K562 (cell line): Measurements from ENCODE around the gene STEAP3. TPM values are rescaled to one million over a fixed set of nuclear protein-coding genes. Genes with fewer than 3 reads are reported as not detected.

Experiments
- ATAC-seq: fragments of 200-7000 bp; cut with Tn5 transposase; 3 replicates; pipeline ENCODE4 v1.9.1; 2020; ENCODE audit warnings: moderate library complexity
- BruUV-seq: library from RNA; stranded (reverse); fragments of 400-500 nt; replicated peaks from 2 replicates; lab custom pipeline; 2021; lab: Mats Ljungman, UMichigan
- CTCF ChIA-PET: fragments of 300-600 bp; formaldehyde crosslinking; extraction: SDS; loops from one replicate; lab custom pipeline; 2021; ENCODE audit warnings: low intra/inter-chr PET ratio; lab: Yijun Ruan, JAX
- POLR2A ChIA-PET: fragments of 300-600, 350-650 bp; sonication (Branson Sonifier 250); formaldehyde crosslinking; extraction: SDS; loops from one replicate; lab custom pipeline; 2021; ENCODE audit warnings: antibody characterized with exemption, inconsistent platforms; lab: Yijun Ruan, JAX
- DNase-seq, 4 experiments: peaks; one replicate each; pipeline versions ENCODE4 v3.0.0 to v3.0.0-alpha.2; 2011 to 2018; ENCODE audit warnings: low spot score in 3 of 4, mixed read lengths in 3 of 4; ENCODE audit errors: extremely low read depth in 1 of 4
- FAIRE-seq: peaks from 2 replicates; lab custom pipeline; 2011; peaks lifted over from hg19 to GRCh38; lab: Jason Lieb, UNC
- H2AFZ ChIP-seq: 2 replicates; pipeline ENCODE4 v1.6.0; 2011; ENCODE audit warnings: low read depth, low read length, control low read depth, inconsistent platforms
- H3K27ac ChIP-seq: fragments of 200-600 bp; 3 replicates; pipeline ENCODE4 v1.8.0; 2011; ENCODE audit warnings: low read depth, mild to moderate bottlenecking, control low read depth, inconsistent platforms, low read length, moderate library complexity, mixed read lengths; ENCODE audit errors: extremely low read depth
- H3K27me3 ChIP-seq, 2 experiments: fragments of 300-600 bp in 1 of 2; 2 replicates in 1 of 2; 3 replicates in 1 of 2; pipeline versions ENCODE4 v1.6.0 to v1.8.0; 2011; ENCODE audit warnings: inconsistent platforms in 2 of 2, low read length in 2 of 2, mild to moderate bottlenecking in 1 of 2, mixed read lengths in 1 of 2, moderate library complexity in 1 of 2; ENCODE audit not compliant: control insufficient read depth in 2 of 2, insufficient read depth in 2 of 2
- H3K36me3 ChIP-seq: fragments of 300-600 bp; 3 replicates; pipeline ENCODE4 v1.8.0; 2011; ENCODE audit warnings: mild to moderate bottlenecking, low read length, inconsistent platforms; ENCODE audit not compliant: control insufficient read depth, insufficient read depth
- H3K4me1 ChIP-seq, 2 experiments: fragments of 200-600 bp in 1 of 2; replicated peaks in 1 of 2; 2 replicates in 1 of 2; 3 replicates in 1 of 2; pipeline versions ENCODE4 v1.5.1 to v1.8.0; 2011; ENCODE audit warnings: inconsistent platforms in 2 of 2, low read length in 2 of 2, mild to moderate bottlenecking in 1 of 2, mixed read lengths in 1 of 2, moderate library complexity in 1 of 2; ENCODE audit not compliant: control insufficient read depth in 2 of 2, insufficient read depth in 2 of 2
- H3K4me2 ChIP-seq: 2 replicates; pipeline ENCODE4 v1.6.1; 2011; ENCODE audit warnings: low read length, control low read depth, inconsistent platforms, mixed read lengths; ENCODE audit not compliant: insufficient read depth
- H3K4me3 ChIP-seq: fragments of 200-600 bp; sonication (generic), shearing (Covaris generic); 2 replicates; pipeline ENCODE4 v1.5.1; 2016; ENCODE audit warnings: control low read depth, inconsistent platforms
- H3K79me2 ChIP-seq: fragments of 200-600 bp; 3 replicates; pipeline ENCODE4 v1.8.0; 2011; ENCODE audit warnings: low read length, inconsistent platforms; ENCODE audit not compliant: control insufficient read depth, insufficient read depth
- H3K9ac ChIP-seq, 2 experiments: 2 replicates each; pipeline versions ENCODE4 v1.6.0 to v1.6.1; 2011; ENCODE audit warnings: low read depth in 2 of 2, low read length in 2 of 2, control low read depth in 1 of 2, inconsistent platforms in 1 of 2, mild to moderate bottlenecking in 1 of 2, mixed read lengths in 1 of 2; ENCODE audit not compliant: insufficient read depth in 1 of 2
- H3K9me1 ChIP-seq: one replicate; pipeline ENCODE4 v1.6.0; 2011; ENCODE audit warnings: inconsistent platforms, mild to moderate bottlenecking, low read length, moderate library complexity; ENCODE audit not compliant: control insufficient read depth, insufficient read depth
- H3K9me3 ChIP-seq: replicated peaks from 2 replicates; pipeline ENCODE4 v1.5.1; 2011; ENCODE audit warnings: low read depth, low read length, inconsistent platforms; ENCODE audit not compliant: control insufficient read depth, insufficient read depth
- H4K20me1 ChIP-seq: replicated peaks from 2 replicates; pipeline ENCODE4 v1.6.1; 2011; ENCODE audit warnings: low read length, inconsistent platforms, mixed read lengths; ENCODE audit not compliant: control insufficient read depth, insufficient read depth
- ESRRB ChIP-seq: fragments of 250-450 bp; sonication (Bioruptor Pico); IDR thresholded peaks from 2 replicates; pipeline ENCODE4 v1.5.0; 2020; ENCODE audit warnings: mild to moderate bottlenecking, moderate library complexity, borderline replicate concordance
- MYC ChIP-seq, 2 experiments: fragments of 250-450 bp in 1 of 2; sonication (Bioruptor Pico) in 1 of 2; IDR thresholded peaks; 2 replicates each; pipeline versions ENCODE4 v1.5.1 to v1.6.1; 2012 to 2021; ENCODE audit warnings: low read depth in 2 of 2, borderline replicate concordance in 1 of 2, improper control_type of control experiment in 1 of 2, low read length in 1 of 2, mild to moderate bottlenecking in 1 of 2, moderate library complexity in 1 of 2
- PHB ChIP-seq: fragments of 250-450 bp; sonication (Bioruptor Pico); IDR thresholded peaks from 2 replicates; pipeline ENCODE4 v1.5.0; 2021
- RBM34 ChIP-seq: fragments of 200-400 bp; formaldehyde crosslinking; IDR thresholded peaks from 2 replicates; pipeline ENCODE4 v1.6.1; 2018; ENCODE audit warnings: low read length, borderline replicate concordance; ENCODE audit not compliant: insufficient read depth
- ZNF316 ChIP-seq: fragments of 450-650 bp; IDR thresholded peaks from 2 replicates; pipeline ENCODE4 v1.6.1; 2016
- WGBS: fragments of 100-300 bp; shearing (Covaris generic); methylation state at CpG from one replicate; pipeline ENCODE4 v1.1.6; 2016; ENCODE audit warnings: low coverage, mixed read lengths; ENCODE audit not compliant: insufficient coverage; ENCODE audit errors: missing lambda C conversion rate; 5-methylcytosine and 5-hydroxymethylcytosine counted together
- in situ Hi-C: fragments of 300-500 bp; cut with MboI; formaldehyde crosslinking; loops from 4 replicates; pipeline ENCODE4 v1.15.0; 2018; ENCODE audit warnings: inconsistent platforms, mixed read lengths
- intact Hi-C: fragments of 100-400 bp; cut with micrococcal nuclease; formaldehyde crosslinking; loops from 2 replicates; pipeline ENCODE4 v1.14.2; 2022
- polyA plus RNA-seq, 8 experiments: library from polyadenylated mRNA; depleted of rRNA in 4 of 8; stranded (reverse) in 5 of 8; unstranded in 3 of 8; fragments of >200 nt; fragmentation: Nextera tagmentation in 2 of 8; fragmentation: Illumina TruSeq in 1 of 8; extraction: Ambion mirVana in 2 of 8; extraction: Trizol in 1 of 8; gene quantifications; 2 replicates each; pipeline versions ENCODE4 v1.2.1 to v1.2.3, GENCODE V29; 2011 to 2014; ENCODE audit warnings: inconsistent platforms in 1 of 8, missing spikeins in 1 of 8
- total RNA-seq, 7 experiments: library from RNA; depleted of rRNA in 6 of 7; stranded (reverse); fragments of >200 nt in 6 of 7; fragmentation: Illumina TruSeq in 2 of 7; extraction: Trizol in 2 of 7; gene quantifications; 2 replicates each; pipeline versions ENCODE4 v1.2.1 to v1.2.3, GENCODE V29; 2011 to 2021; ENCODE audit warnings: low replicate concordance in 1 of 7
- TF ChIP-seq, protein P1 (sequence below): sonication (generic); formaldehyde crosslinking; IDR thresholded peaks from 2 replicates; pipeline ENCODE4 v1.8.0; 2022; ENCODE audit warnings: missing genetic modification reagents, mild to moderate bottlenecking, borderline replicate concordance

The STEAP3 gene
- total and polyA plus RNA-seq, 9 of the 15 experiments (the other 6 are each of a cell fraction or from before 2014, with no cell fraction given): 1.8 to 31.6 (median 9.0) TPM

DNA sequence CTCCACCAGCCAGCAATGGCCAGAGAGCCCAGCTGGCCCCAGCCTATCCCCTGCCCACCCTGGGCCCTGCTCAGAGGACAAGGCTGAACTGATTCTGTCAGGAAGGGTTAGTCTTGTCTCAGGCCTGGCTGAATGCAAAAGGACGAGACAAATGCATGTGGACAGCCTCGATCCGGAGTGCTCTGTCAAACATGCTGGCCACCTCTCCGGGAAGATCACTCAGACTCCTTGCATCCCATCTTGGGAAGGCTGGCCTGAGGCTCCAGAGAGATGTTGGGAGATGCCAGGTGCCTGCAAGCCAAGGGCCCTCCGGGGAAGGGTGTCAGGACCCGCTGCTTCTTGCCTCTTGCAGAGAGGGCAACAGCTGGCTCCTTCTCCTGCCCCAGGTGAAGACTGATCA is 44.9 kb upstream of the STEAP3 start (continued):
- TF ChIP-seq, protein P1, sequence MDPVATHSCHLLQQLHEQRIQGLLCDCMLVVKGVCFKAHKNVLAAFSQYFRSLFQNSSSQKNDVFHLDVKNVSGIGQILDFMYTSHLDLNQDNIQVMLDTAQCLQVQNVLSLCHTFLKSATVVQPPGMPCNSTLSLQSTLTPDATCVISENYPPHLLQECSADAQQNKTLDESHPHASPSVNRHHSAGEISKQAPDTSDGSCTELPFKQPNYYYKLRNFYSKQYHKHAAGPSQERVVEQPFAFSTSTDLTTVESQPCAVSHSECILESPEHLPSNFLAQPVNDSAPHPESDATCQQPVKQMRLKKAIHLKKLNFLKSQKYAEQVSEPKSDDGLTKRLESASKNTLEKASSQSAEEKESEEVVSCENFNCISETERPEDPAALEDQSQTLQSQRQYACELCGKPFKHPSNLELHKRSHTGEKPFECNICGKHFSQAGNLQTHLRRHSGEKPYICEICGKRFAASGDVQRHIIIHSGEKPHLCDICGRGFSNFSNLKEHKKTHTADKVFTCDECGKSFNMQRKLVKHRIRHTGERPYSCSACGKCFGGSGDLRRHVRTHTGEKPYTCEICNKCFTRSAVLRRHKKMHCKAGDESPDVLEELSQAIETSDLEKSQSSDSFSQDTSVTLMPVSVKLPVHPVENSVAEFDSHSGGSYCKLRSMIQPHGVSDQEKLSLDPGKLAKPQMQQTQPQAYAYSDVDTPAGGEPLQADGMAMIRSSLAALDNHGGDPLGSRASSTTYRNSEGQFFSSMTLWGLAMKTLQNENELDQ (CRISPR knock-in tag): no peak
- no peak for TF ChIP-seq ZNF316

DNA sequence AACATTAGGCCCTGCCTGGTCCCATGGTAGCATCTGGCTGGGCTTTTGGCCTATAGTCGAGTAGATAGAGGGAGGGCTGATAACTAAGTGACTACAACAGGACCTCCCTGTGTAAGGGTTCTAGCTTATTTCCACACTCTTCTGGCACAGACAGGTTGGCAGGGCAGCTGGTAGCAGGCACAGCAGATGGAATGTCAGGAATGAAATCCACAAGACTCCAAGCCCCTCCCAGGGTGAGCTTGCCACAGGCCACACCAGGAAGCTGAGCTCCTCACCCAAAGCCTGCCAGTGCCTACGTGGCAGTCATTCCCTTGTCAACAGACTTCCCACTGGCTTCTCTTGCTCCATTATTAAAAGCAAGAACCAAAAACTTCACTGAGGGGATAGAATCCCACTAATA is 44.4 kb upstream of the STEAP3 start:
- TF ChIP-seq ESRRB (CRISPR knock-in tag): no peak
- TF ChIP-seq MYC (IDR thresholded peaks at IDR 0.05; ENCODE audit: low read depth, low read length): no peak
- no peak for TF ChIP-seq MYC (CRISPR knock-in tag; IDR thresholded peaks at IDR 0.05; ENCODE audit: borderline replicate concordance, low read depth)
- TF ChIP-seq PHB (CRISPR knock-in tag): no peak
- TF ChIP-seq RBM34: no peak
- peaks cover 0 to 17% of the 10 kb centered on the region in 2 experiments; a peak in 3 of 5 replicates for H3K27me3 ChIP-seq
- H3K9me1 ChIP-seq: no peaks in the 10 kb centered on the region
- H2AFZ ChIP-seq: no peak overlapping the region
- in situ Hi-C loops: no loop called here
- ChIA-PET CTCF (no interaction called here), POLR2A (no interaction called here)
- no peak overlapping the region for H3K9ac ChIP-seq
- H3K4me3 ChIP-seq: no peak overlapping the region
- FAIRE-seq: no peak
- H3K4me1 ChIP-seq: peaks cover 7 to 17% of the 10 kb centered on the region in 2 experiments; a peak in 4 of 5 replicates
- H3K9me3 ChIP-seq: no peaks in the 10 kb centered on the region
- H4K20me1 ChIP-seq: 0 out of 2 replicates have a peak, but pooled peaks cover 6% of the 10 kb centered on the region
- no TSS peak for BruUV-seq
- H3K27ac ChIP-seq: no peak overlapping the region
- no peaks in the 10 kb centered on the region for H3K79me2 ChIP-seq
- intact Hi-C loops: no loop called here
- DNase-seq: no peak
- no peak overlapping the region for H3K4me2 ChIP-seq
- no peaks in the 10 kb centered on the region for H3K36me3 ChIP-seq
- no peak for ATAC-seq
- 3% methylated on average over 2 of the region's 2 CpGs for WGBS
